Fibroblast of skin of back (primary cell): ENCODE results near the gene SHROOM4.

Source experiments
- DNase-seq: peaks from one replicate; pipeline ENCODE4 v3.0.0-alpha.2; 2013

Gene SHROOM4

DNA sequence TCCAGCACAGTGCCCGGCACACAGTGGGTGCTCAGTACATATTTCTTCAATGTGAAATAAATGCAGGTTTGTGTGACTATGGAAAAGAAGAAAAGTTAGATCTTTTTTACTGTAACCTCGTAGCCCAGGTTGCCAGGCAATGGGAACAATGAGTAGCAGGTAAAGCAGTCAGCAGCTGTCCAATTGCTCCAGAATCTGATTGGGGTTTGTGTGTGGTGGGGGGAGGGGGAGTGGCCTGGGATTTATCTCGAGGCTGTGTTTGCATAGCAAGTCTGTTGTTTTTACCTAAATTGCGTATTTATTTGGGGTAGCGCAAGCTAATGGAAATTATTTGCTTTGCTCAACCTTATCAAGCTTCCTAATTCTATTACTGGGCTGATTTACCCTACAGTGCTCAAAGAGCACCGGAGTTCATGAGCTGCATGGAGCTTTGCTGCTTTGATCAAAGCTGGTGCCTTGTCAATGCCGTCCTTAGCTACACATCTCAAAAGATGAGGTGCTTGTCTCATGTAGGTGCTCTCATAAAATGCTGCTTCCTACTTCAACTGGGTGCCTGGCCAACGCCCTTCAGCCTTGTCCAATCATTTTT is 198.3 kb downstream of the SHROOM4 start:
- no peak for DNase-seq

DNA sequence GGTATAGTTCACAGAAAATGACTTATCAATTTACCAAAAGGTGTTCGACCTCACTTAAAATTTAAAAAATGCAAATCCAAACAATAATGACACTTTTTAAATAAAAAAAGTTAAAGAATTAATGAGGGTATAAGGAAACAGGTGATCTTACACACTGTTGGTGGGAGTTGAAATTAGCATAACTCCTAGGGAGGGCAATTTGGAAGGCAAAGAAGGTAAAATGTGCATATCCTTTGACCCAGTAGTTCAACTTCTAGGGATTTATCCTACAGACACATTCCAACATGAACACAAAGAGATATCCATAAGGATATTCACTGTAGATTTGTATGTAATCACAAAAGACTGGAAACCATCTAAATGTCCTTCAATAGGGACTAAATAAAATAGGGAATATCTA is 199.5 kb downstream of the SHROOM4 start:
- no peak for DNase-seq

GRCh38 chrX:50613846-50614245 is 200.1 kb downstream of the SHROOM4 start:
- peak; percentile 1 for DNase-seq

- DNase-seq = peak; percentile 17
Measured at GRCh38 chrX:50609796-50610195, 204.2 kb downstream of the SHROOM4 start.

DNA sequence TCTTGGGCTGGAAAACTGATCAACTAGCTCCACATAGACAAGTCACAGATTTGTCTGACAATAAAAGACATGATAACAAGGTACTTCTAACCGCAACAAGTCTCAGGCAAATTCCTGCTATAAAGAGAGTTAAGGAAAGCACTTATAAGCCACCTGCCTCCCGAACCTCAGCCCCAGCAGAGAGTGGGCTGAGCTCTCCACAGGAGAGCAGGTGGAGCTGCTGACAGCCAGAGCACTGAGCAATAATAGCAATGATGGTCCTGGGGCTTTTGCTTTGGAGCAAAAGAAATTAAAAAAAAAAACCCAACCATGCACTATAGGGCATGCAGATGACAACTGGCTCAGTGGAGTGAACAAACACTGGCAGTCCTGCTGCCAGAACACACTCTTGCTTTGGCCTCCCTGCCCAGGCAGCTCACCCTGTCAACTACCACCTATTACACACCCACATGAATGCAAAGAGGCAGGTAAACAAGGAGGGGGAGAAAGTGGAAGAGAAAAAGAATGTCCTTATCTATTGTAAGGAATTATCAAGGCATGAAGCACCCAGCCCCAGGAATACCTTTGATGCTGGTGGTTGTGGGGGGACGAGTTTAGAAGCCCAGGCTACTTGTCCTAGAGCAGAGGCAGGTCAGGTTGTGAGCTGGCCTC is 207.6 kb downstream of the SHROOM4 start:
- no peak for DNase-seq

GRCh38 chrX:50596056-50596455 is 217.9 kb downstream of the SHROOM4 start:
- no peak for DNase-seq

DNA sequence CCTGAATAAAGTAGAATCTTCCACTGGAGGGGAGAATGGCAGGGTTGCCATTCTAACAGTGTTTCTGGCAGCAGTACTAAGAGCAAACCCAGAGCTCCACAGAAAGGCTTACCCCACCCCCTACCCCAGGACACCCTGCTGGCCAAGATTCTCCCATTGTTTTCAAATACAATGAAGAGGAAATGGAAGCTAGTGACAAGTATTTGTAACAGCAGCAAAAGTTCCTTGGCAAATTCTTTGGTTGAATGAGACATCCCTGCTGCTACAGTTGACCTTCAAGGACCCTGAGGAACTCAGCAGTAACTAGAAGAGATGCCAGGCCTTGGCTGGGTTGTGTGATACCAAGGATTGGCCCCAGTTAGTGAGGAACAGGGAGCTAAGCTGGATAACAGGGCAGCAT is 219.2 kb downstream of the SHROOM4 start:
- no peak for DNase-seq

DNA sequence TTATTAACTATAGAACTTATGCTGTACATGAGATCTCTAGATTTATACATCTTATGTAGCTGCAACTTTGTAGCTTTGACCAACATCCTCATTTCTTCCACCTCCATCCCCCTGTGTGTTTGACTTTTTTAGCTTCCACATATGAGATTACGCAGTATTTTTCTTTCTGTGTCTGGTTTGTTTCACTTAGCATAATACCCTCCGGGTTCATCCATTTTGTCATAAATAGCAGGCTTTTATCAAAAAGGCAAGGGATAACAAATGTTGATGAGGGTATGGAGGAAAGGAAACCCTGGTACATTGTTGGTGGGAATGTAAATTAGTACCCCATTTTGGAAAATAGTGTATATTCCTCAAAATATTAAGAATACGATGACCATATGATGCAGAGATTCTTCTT is 227.0 kb downstream of the SHROOM4 start:
- no peak for DNase-seq

DNA sequence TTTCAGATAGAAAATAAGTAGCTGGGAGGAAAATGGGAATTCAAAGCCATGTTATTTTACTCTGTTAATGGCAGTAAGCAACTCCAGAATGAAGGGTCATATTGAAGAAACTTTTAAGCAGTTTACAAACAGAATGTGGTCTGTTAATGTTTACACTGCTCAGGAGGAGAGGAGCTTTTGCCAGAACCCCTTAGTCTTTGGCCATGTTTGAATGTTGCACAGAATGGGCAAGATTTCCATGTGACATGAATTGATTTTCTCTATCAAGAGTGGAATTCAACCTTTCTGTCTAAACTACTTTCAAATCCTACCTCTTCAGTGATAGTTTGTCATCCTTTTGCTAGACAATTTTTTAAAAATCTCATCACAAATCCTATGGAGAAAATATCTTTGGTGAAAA is 227.6 kb downstream of the SHROOM4 start:
- DNase-seq = no peak

- DNase-seq = no peak
Measured at GRCh38 chrX:50581405-50581804, 232.6 kb downstream of the SHROOM4 start.

- DNase-seq = peak; percentile 47
Measured at GRCh38 chrX:50579955-50580354, 234.0 kb downstream of the SHROOM4 start.

DNA sequence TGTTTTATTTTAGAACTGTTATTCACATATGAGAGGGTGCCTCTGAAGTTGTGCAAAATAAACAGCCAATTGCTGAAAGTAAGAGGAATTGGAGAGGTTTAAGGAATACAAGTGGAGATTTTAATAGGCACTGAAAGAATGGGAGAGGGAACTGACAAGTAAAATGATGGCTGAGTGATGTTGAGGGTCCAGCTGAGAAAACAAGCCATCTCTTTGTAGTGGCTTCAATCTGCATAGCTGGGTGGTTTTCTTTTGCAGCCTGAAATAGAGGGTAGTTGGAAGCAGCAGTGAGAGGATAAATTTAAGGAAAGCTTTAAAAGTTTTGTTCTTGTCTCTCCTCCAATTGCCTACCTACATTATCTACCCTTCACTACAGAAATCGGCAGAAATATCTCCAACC is 236.7 kb downstream of the SHROOM4 start:
- DNase-seq = no peak

DNA sequence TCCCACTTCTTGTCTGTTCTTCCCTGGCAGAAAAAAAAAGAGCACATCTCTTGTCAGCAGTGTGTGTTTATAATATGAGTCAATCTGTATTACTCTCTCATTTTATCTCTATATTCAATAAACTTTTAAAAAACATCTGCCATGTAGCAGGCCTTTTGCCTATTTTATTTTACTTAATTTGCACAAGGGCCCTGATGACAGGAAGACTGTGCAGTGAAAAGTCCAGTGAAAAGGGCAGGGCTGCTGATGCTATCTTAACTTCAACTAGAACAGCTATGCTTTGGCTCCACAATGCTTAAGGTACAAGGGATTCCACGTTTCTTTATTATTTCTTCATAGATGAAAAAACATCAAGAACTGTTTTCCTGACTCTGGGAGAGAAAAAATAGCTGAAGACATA is 246.4 kb downstream of the SHROOM4 start:
- no peak for DNase-seq

DNA sequence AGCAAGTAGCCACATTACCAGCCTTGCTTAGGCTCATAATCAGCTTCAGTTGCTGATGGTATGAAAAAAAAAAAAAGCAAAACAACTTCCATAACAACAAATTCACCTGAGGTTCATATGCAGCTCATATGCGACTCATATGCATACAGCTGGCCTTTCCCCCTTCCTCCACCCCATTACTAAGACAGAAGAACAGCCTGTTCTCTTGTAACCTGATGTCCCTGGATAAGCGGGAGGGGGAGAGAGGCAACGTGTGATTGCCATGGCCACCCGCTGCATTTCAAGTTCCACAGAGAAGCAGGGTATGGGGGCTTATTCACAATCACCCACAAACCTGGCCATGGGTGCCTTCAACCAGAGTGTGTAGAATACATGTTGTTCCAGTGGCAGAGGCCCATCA is 248.3 kb downstream of the SHROOM4 start:
- no peak for DNase-seq
